Myocyte (in vitro differentiated cells): ENCODE data around the gene PRELID1. TPM values are rescaled to one million over a fixed set of nuclear protein-coding genes. Genes with fewer than 3 reads are reported as not detected.
A peak's percentile ranks its signal among the peaks of the same experiment; 100 is the strongest.
"Not testable (repeated sequence)": the region's sequence is repeated elsewhere in the genome, so short reads cannot be mapped to it uniquely, and the experiment has no call there.

Source experiments
- DNase-seq: peaks from one replicate; pipeline ENCODE4 v3.0.0-alpha.2; 2012; ENCODE audit warnings: low read depth
- total RNA-seq: library from RNA; depleted of rRNA; stranded (reverse); fragments of >200 nt; gene quantifications from 2 replicates; pipeline ENCODE4 v1.2.3, GENCODE V29; 2014

Gene PRELID1
- total RNA-seq, 1 donor from 2014 or later: 161 TPM

GRCh38 chr5:177334781-177335700 lies 31.4 kb downstream of the PRELID1 start:
- peak; percentile 40 for DNase-seq

- peak; percentile 40 for DNase-seq
Measured at GRCh38 chr5:177335701-177336065, 32.1 kb downstream of the PRELID1 start.

- DNase-seq: peak; percentile 34
Measured at GRCh38 chr5:177336112-177336511, 32.5 kb downstream of the PRELID1 start.

GRCh38 chr5:177336603-177337494 lies 33.2 kb downstream of the PRELID1 start:
- DNase-seq: no peak

GRCh38 chr5:177338251-177339106 lies 34.9 kb downstream of the PRELID1 start:
- no peak for DNase-seq

DNA sequence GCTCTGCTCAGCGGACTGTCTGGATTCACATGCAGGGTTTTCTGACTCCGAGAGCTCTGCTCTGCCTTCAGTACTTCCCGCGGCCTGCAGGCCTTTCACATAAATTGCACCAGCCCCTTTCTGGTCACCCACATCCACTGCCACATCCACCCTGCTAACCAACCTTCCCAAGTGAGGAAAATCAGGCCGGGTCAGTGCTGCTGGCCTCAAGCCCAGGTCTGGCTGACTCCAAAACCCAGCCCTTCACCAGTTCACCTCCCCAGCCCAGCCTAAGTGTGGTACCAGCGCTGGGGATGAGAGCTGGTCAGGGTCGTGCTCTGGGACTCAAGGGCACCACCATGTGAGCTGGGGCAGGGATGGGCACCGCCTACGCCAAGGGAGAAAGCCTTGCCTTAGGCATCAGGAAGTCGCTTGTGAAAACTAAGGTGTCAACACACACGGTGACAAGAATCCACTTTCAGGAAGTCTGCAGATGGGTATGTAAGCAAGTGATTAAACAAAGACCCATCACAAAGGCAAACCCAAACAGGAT lies 35.6 kb downstream of the PRELID1 start:
- DNase-seq: no peak

DNA sequence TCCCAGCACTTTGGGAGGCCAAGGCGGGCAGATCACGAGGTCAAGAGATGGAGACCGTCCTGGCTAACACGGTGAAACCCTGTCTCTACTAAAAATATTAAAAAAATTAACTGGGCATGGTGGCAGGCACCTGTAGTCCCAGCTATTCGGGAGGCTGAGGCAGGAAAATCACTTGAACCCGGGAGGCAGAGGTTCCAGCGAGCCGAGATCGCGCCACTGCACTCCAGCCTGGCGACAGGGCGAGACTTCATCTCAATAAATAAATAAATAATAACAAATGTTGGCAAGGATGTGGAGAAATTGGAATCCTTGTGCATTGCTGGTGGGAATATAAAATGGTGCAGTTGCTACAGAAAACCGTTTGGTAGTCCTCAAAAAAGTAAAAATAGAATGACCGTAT lies 39.4 kb downstream of the PRELID1 start:
- DNase-seq: not testable (repeated sequence)

- no peak for DNase-seq
Measured at GRCh38 chr5:177343777-177344176, 40.2 kb downstream of the PRELID1 start.

- no peak for DNase-seq
Measured at GRCh38 chr5:177344891-177345290, 41.3 kb downstream of the PRELID1 start.

- no peak for DNase-seq
Measured at GRCh38 chr5:177346820-177347219, 43.2 kb downstream of the PRELID1 start.

GRCh38 chr5:177347699-177348098 lies 44.1 kb downstream of the PRELID1 start:
- DNase-seq: no peak

DNA sequence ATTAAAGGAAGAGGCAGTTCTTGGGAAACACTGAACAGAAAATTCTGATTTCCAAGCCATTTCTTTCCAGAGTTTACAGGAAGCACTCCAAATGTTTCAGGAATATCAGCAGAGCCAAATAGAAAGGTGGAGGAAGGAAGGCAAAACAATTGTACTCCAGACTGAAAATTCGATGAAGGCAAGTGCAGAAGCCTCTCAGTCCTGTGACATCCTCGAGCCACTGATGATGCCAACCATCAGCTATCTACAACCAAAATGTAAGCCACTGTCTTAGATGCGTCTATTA lies 45.7 kb downstream of the PRELID1 start:
- no peak for DNase-seq

DNA sequence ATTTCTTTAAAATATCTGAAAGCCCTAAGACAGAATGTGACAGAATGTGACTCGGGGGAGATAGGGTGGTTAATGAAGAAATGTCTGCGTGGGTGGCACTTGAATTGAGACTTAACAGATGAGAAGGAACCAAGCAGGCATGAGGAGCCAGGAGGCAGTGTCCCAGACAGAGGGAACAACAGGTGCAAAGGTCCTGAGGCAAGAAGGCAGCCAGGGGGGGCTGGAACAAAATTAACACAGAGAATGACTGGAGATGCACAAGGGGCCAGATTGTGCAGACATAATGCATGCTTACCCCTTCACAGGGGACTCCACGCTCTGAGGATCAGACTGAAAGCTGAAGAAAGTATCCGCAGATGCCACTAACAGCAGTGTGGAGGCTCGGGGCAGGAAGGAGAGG lies 46.2 kb downstream of the PRELID1 start:
- no peak for DNase-seq

DNA sequence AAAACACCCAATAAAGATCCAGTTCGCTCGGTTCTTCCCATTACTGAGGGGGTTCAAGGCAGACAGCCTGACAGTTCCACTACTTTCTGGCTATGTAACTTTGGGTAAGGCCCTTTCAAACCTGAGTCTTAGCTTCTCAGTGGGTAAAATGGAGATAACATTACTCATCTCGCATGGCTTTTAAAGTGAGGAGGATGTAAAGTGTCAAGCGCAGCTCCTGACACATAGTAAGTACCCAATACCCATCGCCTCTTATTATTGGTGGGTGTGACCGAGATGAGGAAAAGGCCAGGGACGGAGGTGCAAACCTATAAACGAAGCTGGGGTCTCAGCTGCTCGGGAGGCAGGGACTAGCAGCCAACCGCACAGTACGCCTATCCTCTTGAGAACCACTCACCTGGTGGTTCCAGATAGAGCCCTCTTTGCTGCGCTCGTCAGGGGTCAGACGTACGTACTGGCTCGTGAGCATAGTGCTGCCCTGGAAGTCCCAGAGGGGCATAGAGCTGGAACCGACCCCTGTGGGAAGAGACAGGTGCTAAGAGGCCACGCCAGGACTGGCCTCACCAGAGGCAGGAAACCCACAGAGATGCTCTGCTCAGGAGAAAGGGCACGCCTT lies 47.3 kb downstream of the PRELID1 start:
- DNase-seq: no peak

- DNase-seq: peak; percentile 98
Measured at GRCh38 chr5:177351392-177352329, 48.1 kb downstream of the PRELID1 start, which contains the start of gene LMAN2. LMAN2 (minus strand) TSS chr5:177351668; CDS start chr5:177351647, 21 bp downstream.

DNA sequence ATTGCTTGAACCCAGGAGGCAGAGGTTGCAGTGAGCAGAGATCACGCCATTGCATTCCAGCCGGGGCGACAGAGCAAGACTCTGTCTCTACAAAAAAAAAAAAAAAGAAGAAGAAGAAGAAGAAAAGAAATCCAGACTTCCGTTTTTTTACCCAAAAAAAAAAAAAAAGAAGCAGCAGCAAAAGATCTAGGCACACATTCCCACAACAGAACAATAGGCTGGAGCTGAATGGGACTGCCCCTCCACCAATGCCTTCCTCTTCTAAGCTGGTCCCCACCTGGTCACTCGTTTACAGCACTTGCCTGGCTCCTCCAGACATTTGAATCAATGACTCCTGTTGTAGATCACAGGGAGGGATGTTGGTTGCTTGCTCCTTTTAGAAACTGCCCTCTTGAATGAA lies 49.5 kb downstream of the PRELID1 start:
- no peak for DNase-seq

- DNase-seq: no peak
Measured at GRCh38 chr5:177354256-177354655, 50.7 kb downstream of the PRELID1 start.

DNA sequence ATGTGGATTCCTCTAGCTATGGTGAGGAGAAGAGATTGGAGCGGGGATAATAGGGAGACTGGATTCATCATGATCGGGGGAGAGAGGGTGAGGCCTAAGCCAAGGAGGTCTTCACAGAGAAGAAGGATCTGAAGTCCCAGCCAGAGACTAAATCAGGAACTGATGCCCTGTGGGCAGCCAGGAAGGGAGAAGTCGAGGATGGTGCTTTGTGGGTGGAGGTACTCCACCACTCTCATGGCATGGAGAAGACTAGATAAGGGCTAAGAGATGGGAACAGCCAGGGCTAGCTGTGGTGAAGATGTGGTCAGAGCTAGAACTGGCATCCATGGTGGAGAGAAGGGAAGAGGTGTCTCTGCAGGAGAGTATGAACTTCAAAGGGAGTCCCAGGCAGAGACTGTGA lies 51.1 kb downstream of the PRELID1 start:
- no peak for DNase-seq

- DNase-seq: no peak
Measured at GRCh38 chr5:177355162-177355867, 51.7 kb downstream of the PRELID1 start.
